ENCODE measurements around the gene SDHAF2.
"Not testable (repeated sequence)": the region's sequence is repeated elsewhere in the genome, so short reads cannot be mapped to it uniquely, and the experiment has no call there.

SDHAF2 gene

DNA sequence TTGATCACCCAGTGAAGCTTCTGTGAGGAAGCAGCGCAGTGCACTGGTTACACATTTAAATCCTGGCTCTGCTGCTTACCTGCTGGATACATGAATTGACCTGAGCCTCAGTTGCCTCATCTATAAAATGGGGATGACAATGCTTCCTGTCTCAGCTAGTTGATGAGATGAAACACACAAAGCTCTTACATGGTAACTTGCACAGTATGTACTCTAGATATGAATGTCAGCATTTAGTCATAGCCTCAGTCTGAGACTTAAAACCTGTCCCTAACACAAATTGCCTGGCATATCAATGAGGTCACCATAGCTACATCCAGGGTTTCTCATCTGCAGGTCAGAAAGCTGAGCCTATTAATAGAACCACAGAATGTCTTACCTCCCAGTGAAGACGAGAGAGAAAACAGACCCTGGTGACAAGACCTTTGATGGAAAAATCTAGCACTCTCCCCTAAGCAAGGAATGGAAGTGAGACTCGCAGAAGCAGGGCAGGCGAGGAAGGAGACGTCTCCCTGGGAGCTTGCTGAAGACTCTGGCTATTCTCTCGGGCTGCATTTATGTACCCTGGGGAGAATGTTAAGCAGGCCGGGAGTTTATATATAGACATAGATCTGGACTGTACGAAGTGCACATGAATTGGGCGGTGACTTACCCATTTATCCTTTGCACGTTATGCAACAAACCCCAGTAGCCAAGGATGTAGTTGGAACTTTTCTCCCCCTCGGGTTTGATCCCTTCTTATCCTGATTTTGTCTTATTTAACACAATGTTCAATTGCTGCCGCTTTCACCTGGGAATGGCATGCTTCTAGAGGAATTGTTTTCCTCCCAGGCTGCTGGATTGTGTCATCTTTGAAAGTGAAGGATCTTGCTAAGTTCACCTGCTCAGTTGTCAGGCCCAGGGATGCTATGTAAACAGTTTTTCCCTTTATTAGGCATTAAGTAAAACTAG is 18.0 kb downstream of the SDHAF2 start:
- Mint-ChIP-seq H3K4me3 (no peak overlapping the region), H3K27ac (no peak overlapping the region), H3K4me1 (peaks cover 6% of the 10 kb centered on the region), H3K27me3 (no peaks in the 10 kb centered on the region), H3K9me3 (no peaks in the 10 kb centered on the region), H3K36me3 (peaks cover 46% of the 10 kb centered on the region)
- ATAC-seq = no peak

DNA sequence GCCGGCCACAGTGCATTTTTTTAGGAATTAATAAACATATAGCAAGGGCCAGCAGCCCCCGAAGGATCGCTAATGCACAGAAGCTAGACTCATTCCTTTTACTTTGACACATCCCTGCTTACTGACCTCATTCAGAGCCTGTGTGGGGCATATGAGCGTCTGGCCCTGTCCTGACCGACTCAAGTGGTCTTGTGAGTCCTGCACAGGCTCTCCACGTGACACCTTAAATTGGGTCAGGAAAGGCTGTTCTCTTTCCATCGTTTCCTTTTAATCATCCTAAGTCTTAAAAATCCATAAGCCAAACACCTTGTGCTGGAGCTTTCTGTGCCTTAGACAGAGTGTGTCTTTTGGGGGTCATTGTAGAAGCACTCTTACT is 18.6 kb downstream of the SDHAF2 start:
- H3K27me3 Mint-ChIP-seq = no peaks in the 10 kb centered on the region
- ATAC-seq = no peak
- H3K27ac Mint-ChIP-seq = no peak overlapping the region
- no peaks in the 10 kb centered on the region for H3K4me1 Mint-ChIP-seq
- peaks cover 40% of the 10 kb centered on the region for H3K36me3 Mint-ChIP-seq
- H3K4me3 Mint-ChIP-seq = no peak overlapping the region
- H3K9me3 Mint-ChIP-seq = no peaks in the 10 kb centered on the region

DNA sequence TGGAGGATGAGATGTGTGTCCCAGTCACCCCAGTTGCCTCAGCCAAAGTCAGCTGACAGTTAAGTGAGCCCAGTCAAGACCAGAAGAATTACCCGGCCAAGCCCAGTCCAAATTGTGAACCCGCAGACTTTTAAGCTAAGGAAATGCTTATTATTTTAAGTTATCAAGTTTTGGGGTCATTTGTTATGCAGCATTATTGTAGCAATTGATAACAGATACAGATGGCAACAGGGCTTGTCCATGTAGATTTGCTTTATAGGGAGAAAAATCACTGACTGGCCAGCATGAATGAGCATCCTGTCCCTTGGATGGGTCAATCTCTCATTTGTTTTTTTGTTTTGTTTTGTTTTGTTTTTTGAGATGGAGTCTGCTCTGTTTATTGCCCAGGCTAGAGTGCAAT is 22.9 kb downstream of the SDHAF2 start:
- no peak for ATAC-seq
- H3K36me3 Mint-ChIP-seq = peaks cover 42% of the 10 kb centered on the region
- H3K9me3 Mint-ChIP-seq = no peaks in the 10 kb centered on the region
- no peak overlapping the region for H3K27ac Mint-ChIP-seq
- H3K4me1 Mint-ChIP-seq = no peaks in the 10 kb centered on the region
- no peaks in the 10 kb centered on the region for H3K27me3 Mint-ChIP-seq
- H3K4me3 Mint-ChIP-seq = no peak overlapping the region

DNA sequence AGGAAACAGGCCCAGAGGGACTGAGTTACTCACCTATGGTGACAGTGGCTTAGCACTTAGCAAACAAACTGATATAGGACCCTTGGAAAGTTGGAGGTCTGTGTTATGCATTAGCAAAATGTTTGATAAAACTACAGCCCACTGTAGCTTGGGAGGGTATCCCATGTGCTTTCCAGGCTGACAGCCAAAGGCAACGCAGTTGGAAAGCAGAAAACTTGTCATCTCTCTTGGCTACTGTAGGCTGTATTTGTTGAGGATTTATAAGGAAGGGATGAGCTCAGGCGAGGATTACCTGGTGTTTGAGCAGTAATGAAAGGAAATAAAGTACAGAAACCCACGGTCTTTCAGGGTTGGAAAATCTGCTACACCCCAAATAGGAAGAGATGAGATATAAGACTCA is 23.8 kb downstream of the SDHAF2 start:
- Mint-ChIP-seq H3K9me3 (no peaks in the 10 kb centered on the region), H3K4me3 (no peak overlapping the region), H3K27ac (no peak overlapping the region), H3K36me3 (peaks cover 39% of the 10 kb centered on the region), H3K27me3 (no peaks in the 10 kb centered on the region), H3K4me1 (no peaks in the 10 kb centered on the region)
- ATAC-seq = no peak

DNA sequence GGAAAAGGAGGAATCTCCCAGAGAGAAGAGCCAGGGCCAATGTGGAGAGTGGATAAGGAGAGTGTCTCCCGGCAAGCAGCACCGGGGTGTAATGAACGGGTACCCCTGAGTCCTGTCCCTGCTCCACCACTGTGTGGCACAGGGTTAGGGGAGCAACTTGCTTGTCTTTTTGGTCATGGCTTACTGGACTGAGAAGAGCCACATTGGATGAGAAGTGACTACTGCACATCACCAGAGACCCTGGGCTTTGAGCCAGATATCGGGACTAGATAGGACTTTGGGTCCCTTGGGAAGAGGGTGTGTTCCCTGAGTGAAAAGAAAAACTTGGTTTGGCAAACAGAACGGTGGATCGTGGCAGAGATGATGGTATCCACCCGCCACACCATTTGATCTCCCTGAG is 24.6 kb downstream of the SDHAF2 start:
- Mint-ChIP-seq H3K4me1 (no peaks in the 10 kb centered on the region), H3K27me3 (no peaks in the 10 kb centered on the region), H3K9me3 (no peaks in the 10 kb centered on the region), H3K36me3 (peaks cover 35% of the 10 kb centered on the region), H3K27ac (no peak overlapping the region), H3K4me3 (no peak overlapping the region)
- no peak for ATAC-seq

DNA sequence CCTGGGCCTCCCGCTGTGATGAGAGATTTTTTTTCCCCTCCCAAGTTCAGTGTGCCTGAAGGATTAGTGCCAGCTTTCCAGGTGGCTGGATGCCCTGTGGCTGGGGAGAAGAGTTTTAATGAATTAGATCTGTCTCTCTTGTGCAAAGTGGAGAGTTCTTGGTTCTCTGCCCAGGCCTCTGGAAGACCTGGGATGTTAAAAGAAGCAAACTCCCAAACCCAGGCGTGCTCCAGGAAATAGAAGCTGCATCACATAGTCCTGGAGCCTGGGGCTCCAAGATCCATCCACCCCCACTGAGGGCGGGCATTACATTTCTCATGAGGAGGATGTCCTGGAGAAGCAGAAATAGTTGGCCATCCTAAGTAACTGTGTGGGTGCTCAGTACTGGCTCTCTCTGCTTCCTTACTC is 30.6 kb downstream of the SDHAF2 start:
- H3K4me1 Mint-ChIP-seq = no peaks in the 10 kb centered on the region
- H3K27me3 Mint-ChIP-seq = no peaks in the 10 kb centered on the region
- H3K27ac Mint-ChIP-seq = no peak overlapping the region
- ATAC-seq = no peak
- H3K9me3 Mint-ChIP-seq = no peaks in the 10 kb centered on the region
- peaks cover 40% of the 10 kb centered on the region for H3K36me3 Mint-ChIP-seq
- H3K4me3 Mint-ChIP-seq = no peak overlapping the region

DNA sequence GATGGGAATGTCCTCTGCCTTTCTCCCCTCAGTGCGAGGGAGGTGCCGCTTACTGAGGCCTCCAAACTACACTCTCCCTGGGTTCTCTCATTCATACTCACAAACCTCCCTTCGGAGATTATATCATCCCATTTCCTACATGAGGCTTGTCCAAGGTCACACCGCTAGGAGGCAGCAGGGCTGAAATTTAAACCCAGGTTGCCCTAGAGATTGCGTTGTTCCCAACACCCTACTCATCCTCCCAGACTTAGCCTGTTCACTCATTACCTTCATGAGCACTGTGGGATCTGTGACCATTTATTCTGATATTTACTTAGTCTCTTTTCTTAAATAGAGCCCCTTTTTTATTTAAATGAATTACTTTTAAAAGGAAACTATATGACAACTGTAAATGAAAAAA is 31.1 kb downstream of the SDHAF2 start:
- H3K9me3 Mint-ChIP-seq = no peaks in the 10 kb centered on the region
- ATAC-seq = no peak
- no peaks in the 10 kb centered on the region for H3K27me3 Mint-ChIP-seq
- H3K36me3 Mint-ChIP-seq = peaks cover 35% of the 10 kb centered on the region
- no peak overlapping the region for H3K4me3 Mint-ChIP-seq
- no peak overlapping the region for H3K27ac Mint-ChIP-seq
- H3K4me1 Mint-ChIP-seq = no peaks in the 10 kb centered on the region

DNA sequence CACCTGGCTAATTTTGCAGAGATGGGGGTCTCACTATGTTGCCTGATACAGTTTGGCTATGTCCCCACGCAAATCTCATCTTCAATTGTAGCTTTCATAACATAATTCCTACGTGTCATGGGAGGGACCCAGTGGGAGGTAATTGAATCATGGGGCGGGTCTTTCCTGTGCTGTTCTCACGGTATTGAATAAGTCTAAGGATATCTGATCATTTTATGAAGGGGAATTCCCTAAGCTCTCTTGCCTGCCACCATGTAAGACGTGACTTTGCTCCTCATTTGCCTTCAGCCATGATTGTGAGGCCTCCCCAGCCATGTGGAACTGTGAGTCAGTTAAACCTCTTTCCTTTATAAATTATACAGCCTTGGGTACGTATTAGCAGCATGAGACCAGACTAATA is 37.7 kb downstream of the SDHAF2 start:
- peaks cover 60% of the 10 kb centered on the region for H3K36me3 Mint-ChIP-seq
- not testable (repeated sequence) for H3K4me1 Mint-ChIP-seq, H3K9me3 Mint-ChIP-seq, H3K4me3 Mint-ChIP-seq, H3K27ac Mint-ChIP-seq, H3K27me3 Mint-ChIP-seq, ATAC-seq

DNA sequence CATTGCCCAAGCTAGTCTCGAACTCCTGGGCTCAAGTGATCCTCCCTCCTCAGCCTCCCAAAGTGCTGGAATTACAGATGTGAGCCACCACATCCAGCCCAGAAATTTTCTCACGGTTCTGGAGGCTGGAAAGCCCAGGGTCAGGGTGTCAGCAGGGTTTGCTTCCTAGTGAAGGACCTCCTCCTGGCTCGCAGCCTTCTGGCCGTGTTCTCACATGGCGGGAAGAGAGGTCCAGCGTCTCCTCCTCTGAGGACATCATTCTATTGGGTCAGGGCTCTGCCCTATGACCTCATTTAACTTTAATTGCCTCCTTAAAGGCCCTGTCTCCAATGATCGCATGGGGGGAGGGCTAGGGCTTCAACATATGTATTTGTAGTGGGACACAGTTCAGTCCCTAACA is 38.1 kb downstream of the SDHAF2 start:
- no peaks in the 10 kb centered on the region for H3K4me1 Mint-ChIP-seq

DNA sequence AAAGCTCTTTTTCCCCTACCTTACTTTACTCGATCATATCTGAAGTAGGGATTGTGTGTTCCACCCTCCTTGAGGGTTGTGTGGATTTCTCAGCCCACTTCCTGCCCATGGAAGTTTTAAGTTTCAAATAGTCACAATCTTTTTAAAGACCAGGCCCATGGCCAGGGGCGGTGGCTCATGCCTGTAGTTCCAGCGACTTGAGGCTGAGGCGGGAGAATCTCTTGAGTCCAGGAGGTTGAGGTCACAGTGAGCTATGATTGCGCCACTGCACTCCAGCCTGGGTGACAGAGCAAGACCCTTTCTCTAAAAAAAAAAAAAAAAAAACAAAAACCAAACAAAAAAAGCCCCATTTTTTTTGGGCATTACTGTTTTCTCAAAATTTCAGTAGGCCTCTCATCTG is 42.4 kb downstream of the SDHAF2 start:
- peaks cover 52% of the 10 kb centered on the region for H3K36me3 Mint-ChIP-seq
- no peak overlapping the region for H3K4me3 Mint-ChIP-seq
- H3K27me3 Mint-ChIP-seq = no peaks in the 10 kb centered on the region
- no peak overlapping the region for H3K27ac Mint-ChIP-seq
- H3K9me3 Mint-ChIP-seq = no peaks in the 10 kb centered on the region
- H3K4me1 Mint-ChIP-seq = no peaks in the 10 kb centered on the region
- no peak for ATAC-seq

More for the DNA sequence above, 38.1 kb downstream of the SDHAF2 start:
- Mint-ChIP-seq H3K9me3 (no peaks in the 10 kb centered on the region), H3K27me3 (no peaks in the 10 kb centered on the region), H3K27ac (no peak overlapping the region), H3K36me3 (peaks cover 63% of the 10 kb centered on the region), H3K4me3 (no peak overlapping the region)
- ATAC-seq = no peak

DNA sequence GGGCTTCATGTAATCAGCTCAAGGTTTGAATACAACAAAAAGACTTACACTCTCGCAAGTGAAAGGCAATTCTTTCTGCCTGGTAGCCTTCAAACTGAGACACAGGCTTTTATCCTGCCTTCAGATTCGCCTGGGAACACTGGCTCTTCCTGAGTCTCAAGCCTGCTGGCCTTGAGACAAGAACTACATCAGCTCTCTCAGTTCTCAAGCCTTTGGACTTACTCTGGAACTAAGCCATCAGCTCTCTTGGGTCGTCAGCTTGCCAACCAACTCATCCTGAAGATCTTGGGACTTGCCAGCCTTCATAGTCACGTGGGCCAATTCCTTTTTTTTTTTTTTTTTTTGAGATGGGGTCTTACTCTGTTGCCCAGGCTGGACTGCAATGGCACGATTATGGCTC is 42.9 kb downstream of the SDHAF2 start:
- Mint-ChIP-seq H3K4me3 (no peak overlapping the region), H3K4me1 (peaks cover 4% of the 10 kb centered on the region), H3K36me3 (peaks cover 46% of the 10 kb centered on the region), H3K27me3 (peaks cover 3% of the 10 kb centered on the region), H3K9me3 (no peaks in the 10 kb centered on the region), H3K27ac (no peak overlapping the region)
- no peak for ATAC-seq

DNA sequence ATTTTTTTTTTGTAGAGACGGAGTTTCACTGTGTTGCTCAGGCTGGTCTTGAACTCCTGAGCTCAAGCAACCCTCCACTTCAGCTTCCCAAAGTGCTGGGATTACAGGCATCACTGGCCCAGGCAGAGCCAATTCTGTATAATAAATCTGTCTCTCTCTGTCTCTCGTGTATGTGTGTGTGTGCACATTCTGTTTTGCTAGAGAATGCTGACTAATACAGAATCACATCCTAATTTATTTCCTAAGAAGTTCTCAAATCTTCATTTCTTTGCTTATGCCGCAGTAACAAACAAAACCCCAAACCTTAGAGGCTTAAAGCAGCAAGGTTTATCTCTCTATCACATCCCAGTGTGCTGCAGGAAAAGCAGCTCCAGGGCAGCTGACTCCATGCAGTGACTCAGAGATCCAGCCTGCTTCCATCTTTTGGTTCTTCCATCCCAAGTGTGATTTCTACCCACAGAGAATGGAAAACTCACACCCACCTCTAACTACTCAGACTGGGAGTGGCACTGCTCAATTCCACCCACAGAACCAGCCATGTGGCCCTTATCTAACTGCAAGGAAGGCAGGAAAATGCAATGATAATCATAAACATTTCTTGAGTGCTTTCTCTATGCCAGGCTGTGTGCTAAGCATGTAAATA is 43.6 kb downstream of the SDHAF2 start:
- Mint-ChIP-seq H3K4me1 (peaks cover 8% of the 10 kb centered on the region), H3K9me3 (no peaks in the 10 kb centered on the region), H3K4me3 (no peak overlapping the region), H3K27ac (no peak overlapping the region), H3K27me3 (peaks cover 10% of the 10 kb centered on the region), H3K36me3 (peaks cover 40% of the 10 kb centered on the region)
- no peak for ATAC-seq

DNA sequence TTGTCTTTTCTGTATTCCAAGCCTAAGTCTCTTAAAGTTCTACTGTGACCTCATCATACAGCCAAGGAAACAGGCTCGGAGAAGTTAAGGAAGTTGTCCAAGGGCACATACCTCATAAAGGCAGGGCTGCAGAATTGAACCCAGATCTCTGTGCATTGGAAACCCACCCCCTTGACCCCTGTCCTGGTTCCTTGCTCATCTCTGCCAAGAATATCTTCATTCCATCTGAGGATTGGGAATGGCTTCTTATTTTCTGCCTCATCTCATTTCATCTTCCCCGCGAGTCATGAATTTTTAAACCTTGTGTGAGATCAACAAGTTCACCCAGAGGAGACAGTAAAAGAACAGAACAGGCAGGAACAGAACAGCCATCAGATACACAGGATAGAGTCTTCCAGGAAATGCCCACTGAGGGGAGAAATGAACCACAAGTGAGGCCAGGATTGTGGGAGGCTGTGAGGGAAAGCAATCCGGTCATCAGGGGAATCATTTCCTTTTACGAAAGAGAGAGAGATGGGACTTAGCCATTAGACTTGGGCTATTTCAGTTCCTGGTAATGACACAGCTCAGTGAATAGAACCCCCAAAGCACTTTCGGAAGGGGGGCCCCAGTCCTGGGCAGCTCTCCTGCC is 44.2 kb downstream of the SDHAF2 start:
- Mint-ChIP-seq H3K27ac (no peak overlapping the region), H3K9me3 (no peaks in the 10 kb centered on the region), H3K36me3 (peaks cover 33% of the 10 kb centered on the region), H3K27me3 (peaks cover 10% of the 10 kb centered on the region), H3K4me3 (no peak overlapping the region), H3K4me1 (peaks cover 8% of the 10 kb centered on the region)
- no peak for ATAC-seq

DNA sequence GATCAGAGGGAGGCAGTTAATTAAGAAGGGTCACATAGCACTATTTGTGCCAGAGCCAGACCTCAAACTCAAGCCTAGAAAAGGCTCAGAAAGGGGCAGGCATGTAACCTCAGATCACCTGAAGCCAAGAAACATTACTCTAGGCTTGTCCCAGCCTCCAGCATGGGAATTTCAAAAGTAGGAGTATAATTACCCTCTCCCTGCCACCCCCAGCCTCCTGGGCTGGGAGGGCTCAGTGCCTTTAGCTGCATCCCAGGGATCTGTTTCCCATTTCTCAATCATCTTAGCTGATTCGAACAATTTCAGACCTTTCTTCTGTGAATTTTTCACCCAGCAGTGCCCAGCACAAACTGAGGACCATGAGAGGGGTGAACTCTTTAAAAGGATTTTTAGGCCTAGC is 45.5 kb downstream of the SDHAF2 start:
- peaks cover 27% of the 10 kb centered on the region for H3K36me3 Mint-ChIP-seq
- peaks cover 13% of the 10 kb centered on the region for H3K27me3 Mint-ChIP-seq
- H3K4me1 Mint-ChIP-seq = peaks cover 9% of the 10 kb centered on the region
- no peak overlapping the region for H3K27ac Mint-ChIP-seq
- no peak overlapping the region for H3K4me3 Mint-ChIP-seq
- no peak for ATAC-seq
- H3K9me3 Mint-ChIP-seq = no peaks in the 10 kb centered on the region

DNA sequence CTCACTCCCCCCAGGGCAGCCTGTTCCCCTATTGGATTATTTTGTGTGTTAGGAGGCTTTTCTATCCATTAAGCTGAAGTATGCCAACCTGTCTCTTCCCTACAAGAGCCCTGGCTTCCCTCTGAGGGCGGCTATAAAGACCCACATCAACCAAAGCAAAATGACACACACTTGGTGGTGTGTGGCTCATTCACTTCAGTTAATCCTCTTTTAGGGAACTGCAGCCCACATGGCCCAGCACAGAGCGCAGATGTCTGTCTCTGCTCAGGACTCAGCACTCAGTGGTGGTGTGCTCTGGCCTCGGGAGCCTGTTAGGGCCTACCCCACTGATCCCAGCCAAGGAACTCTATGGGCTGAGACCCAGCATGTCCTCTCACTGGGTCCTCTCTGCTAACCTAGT is 46.4 kb downstream of the SDHAF2 start:
- peaks cover 22% of the 10 kb centered on the region for H3K27me3 Mint-ChIP-seq
- H3K9me3 Mint-ChIP-seq = no peaks in the 10 kb centered on the region
- peaks cover 19% of the 10 kb centered on the region for H3K36me3 Mint-ChIP-seq
- no peak overlapping the region for H3K4me3 Mint-ChIP-seq
- no peak for ATAC-seq
- no peak overlapping the region for H3K27ac Mint-ChIP-seq
- H3K4me1 Mint-ChIP-seq = peaks cover 19% of the 10 kb centered on the region

DNA sequence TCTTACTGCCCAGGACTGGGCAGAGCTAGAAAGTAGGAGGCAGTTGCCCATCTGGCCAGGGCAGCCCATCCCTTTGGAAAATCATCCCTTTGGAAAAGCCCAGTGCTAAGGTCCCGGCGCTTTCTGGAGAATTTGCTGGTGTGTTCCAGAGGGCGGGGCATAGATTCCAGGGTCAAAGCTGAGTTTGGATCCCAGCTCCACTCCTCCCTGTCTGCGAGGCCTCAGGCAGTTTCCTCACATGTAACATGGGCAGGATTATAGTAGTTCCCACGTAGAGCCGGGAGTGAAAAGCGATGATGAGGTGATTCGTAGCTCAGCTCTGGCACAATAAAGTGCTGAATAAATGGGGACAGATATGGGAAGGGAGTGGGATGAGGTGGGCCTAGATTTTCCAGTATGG is 47.2 kb downstream of the SDHAF2 start:
- Mint-ChIP-seq H3K27me3 (peaks cover 29% of the 10 kb centered on the region), H3K4me3 (no peak overlapping the region), H3K27ac (no peak overlapping the region), H3K36me3 (peaks cover 19% of the 10 kb centered on the region), H3K9me3 (no peaks in the 10 kb centered on the region), H3K4me1 (peaks cover 19% of the 10 kb centered on the region)
- no peak for ATAC-seq
